ENCODE measurements around the gene EVC.

DNA sequence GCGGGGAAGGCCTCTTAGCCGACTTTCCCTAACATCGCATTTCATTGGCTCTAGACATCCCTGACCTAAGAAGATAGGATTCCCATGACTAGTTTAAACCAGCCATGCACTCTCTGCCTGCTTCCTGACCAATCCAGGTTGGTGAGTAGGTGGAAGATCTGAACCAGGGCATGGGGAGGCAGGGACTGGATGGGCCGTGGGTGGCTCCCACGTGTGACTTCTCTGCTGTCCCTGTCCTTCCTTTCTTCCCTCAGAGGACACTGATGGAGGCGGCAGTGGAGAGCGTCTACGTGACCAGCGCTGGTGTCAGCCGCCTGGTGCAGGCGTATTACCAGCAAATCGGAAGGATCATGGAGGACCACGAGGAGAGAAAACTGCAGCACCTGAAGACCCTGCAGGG is 90.7 kb downstream of the EVC start:
- TF ChIP-seq POLR2A (IDR thresholded peaks at IDR 0.05) (no peak), CTCF (IDR thresholded peaks at IDR 0.05) (no peak)
